Astrocyte of the cerebellum (primary cell): ENCODE results near the gene COL4A1.

ENCODE experiments used
- DNase-seq: peaks from one replicate; pipeline ENCODE4 v3.0.0-alpha.2; 2011; ENCODE audit warnings: low read depth
- H3K4me3 ChIP-seq: 2 replicates; pipeline ENCODE4 v1.5.1; 2011; ENCODE audit warnings: mild to moderate bottlenecking, low read depth, low read length, moderate library complexity
- CTCF ChIP-seq: IDR thresholded peaks from 2 replicates; pipeline ENCODE4 v1.5.1; 2012; ENCODE audit warnings: low read length, low read depth, moderate library complexity, mild to moderate bottlenecking; ENCODE audit errors: missing control alignments
- in situ Hi-C: cut with HindIII; loops from 2 replicates; pipeline ENCODE4 v1.10.0; 2017; ENCODE audit warnings: low sequenced_read_pairs

COL4A1 gene

GRCh38 chr13:110173247-110173818 is 133.6 kb downstream of the COL4A1 start:
- in situ Hi-C loops = no loop called here
- no peak for TF ChIP-seq CTCF
- no peak overlapping the region for H3K4me3 ChIP-seq
- no peak for DNase-seq

- no peak for DNase-seq
- in situ Hi-C loops = no loop called here
- no peak for TF ChIP-seq CTCF
- no peak overlapping the region for H3K4me3 ChIP-seq
These were observed 136.1 kb downstream of the COL4A1 start for GRCh38 chr13:110170882-110171281.

- in situ Hi-C loops = no loop called here
- TF ChIP-seq CTCF = no peak
- DNase-seq = no peak
- no peak overlapping the region for H3K4me3 ChIP-seq
These were observed 136.8 kb downstream of the COL4A1 start for GRCh38 chr13:110170020-110170790.

- in situ Hi-C loops = no loop called here
- no peak overlapping the region for H3K4me3 ChIP-seq
- no peak for TF ChIP-seq CTCF
These were observed 137.7 kb downstream of the COL4A1 start for GRCh38 chr13:110168999-110169933.

GRCh38 chr13:110166598-110166997 is 140.4 kb downstream of the COL4A1 start:
- no peak overlapping the region for H3K4me3 ChIP-seq
- no peak for TF ChIP-seq CTCF
- in situ Hi-C loops = no loop called here
- DNase-seq = no peak

More at GRCh38 chr13:110168999-110169933, 137.7 kb downstream of the COL4A1 start:
- DNase-seq = no peak

GRCh38 chr13:110164706-110165105 is 142.3 kb downstream of the COL4A1 start:
- in situ Hi-C loops = no loop called here
- TF ChIP-seq CTCF = no peak
- no peak for DNase-seq
- H3K4me3 ChIP-seq = no peak overlapping the region
